ENCODE data around the gene RO60.

GRCh38 chr1:193013707-193014106, 45.7 kb upstream of the RO60 start:
- TF ChIP-seq CTCF (IDR thresholded peaks at IDR 0.05) (no peak), E2F1 (CRISPR knock-in tag; IDR thresholded peaks at IDR 0.05) (no peak), ZNF121 (CRISPR knock-in tag; IDR thresholded peaks at IDR 0.05) (no peak), USF2 (CRISPR knock-in tag; IDR thresholded peaks at IDR 0.05) (no peak), ARID4B (CRISPR knock-in tag; IDR thresholded peaks at IDR 0.05; ENCODE audit: borderline replicate concordance) (no peak)
